ENCODE data around the gene LYPD6. TPM values are rescaled to one million over a fixed set of nuclear protein-coding genes. Genes with fewer than 3 reads are reported as not detected.

LYPD6 gene
- total and polyA plus RNA-seq, 9 of the 15 experiments (the other 6 are each of a cell fraction or from before 2014, with no cell fraction given), result not detected

DNA sequence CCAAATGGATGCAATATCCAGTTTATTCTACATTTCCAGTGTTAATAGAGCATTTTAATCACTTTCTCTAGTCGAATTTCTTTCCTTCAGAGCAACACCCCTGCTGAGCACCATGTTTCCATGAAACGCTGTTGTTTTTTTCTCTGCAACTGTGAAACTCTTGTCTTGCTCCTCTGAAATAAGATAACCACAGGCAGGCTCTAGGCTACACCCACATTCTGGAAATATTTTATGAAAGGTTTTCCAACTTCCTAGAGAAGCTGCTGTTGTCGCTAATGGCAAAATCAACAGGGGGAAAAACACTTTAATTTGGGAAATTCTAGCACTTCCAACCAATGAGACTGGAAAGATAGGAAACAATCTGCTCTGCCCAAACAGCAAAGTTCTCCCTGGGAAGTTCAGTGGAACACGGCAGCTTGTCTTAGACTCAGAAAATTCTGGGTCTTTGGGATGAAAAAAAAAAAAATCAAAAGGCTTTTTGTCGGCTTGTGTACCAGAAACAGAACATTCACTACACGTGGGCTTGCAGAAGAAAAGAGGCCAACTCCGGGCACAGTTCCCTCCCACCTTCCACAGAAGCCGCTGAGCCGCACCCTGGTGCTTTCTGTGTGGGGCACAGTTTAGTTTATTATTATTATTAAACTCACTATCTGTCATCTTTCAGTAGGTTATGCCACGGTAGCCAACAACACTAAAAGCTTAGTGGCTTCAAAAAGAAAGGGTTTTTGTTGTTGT lies 158.5 kb downstream of the LYPD6 start:
- Histone ChIP-seq H3K27me3 (ENCODE audit: control insufficient read depth in 2 of 2, insufficient read depth in 2 of 2, low read length in 2 of 2) (peaks cover 0 to 5% of the 10 kb centered on the region in 2 experiments; a peak in 2 of 5 replicates), H4K20me1 (replicated peaks; ENCODE audit: control insufficient read depth, insufficient read depth, low read length) (no peaks in the 10 kb centered on the region), H3K9ac (ENCODE audit: insufficient read depth in 1 of 2, low read depth in 2 of 2, low read length in 2 of 2) (no peak overlapping the region), H3K4me2 (ENCODE audit: insufficient read depth, low read length) (no peak overlapping the region; the same call in 1 of the 2 replicates), H2AFZ (ENCODE audit: low read depth, low read length) (no peak overlapping the region), H3K36me3 (ENCODE audit: control insufficient read depth, insufficient read depth, low read length) (no peaks in the 10 kb centered on the region), H3K4me1 (replicated peaks in 1 of 2; ENCODE audit: control insufficient read depth in 2 of 2, insufficient read depth in 2 of 2, low read length in 2 of 2) (no peaks in the 10 kb centered on the region), H3K27ac (ENCODE audit: extremely low read depth, low read depth, low read length) (no peak overlapping the region), H3K9me1 (ENCODE audit: control insufficient read depth, insufficient read depth, low read length) (no peaks in the 10 kb centered on the region), H3K4me3 (no peak overlapping the region), H3K9me3 (replicated peaks; ENCODE audit: control insufficient read depth, insufficient read depth, low read depth, low read length) (no peaks in the 10 kb centered on the region; the same call in 1 of the 2 replicates), H3K79me2 (ENCODE audit: control insufficient read depth, insufficient read depth, low read length) (no peaks in the 10 kb centered on the region)
- CTCF ChIA-PET (ENCODE audit: low intra/inter-chr PET ratio), result no interaction called here
- DNase-seq (ENCODE audit: extremely low read depth in 1 of 4, low spot score in 3 of 4) (no peak), ATAC-seq (no peak), FAIRE-seq (no peak)
- TF ChIP-seq SNIP1 (IDR thresholded peaks at IDR 0.05; ENCODE audit: low read depth) (no peak), TARDBP (IDR thresholded peaks at IDR 0.05) (no peak), ETV6 (IDR thresholded peaks at IDR 0.05; ENCODE audit: borderline replicate concordance in 1 of 2, low read depth in 2 of 2, low read length in 1 of 2) (no peak), ETV6 (CRISPR knock-in tag; IDR thresholded peaks at IDR 0.05; ENCODE audit: borderline replicate concordance) (no peak), CHD2 (IDR thresholded peaks at IDR 0.05; ENCODE audit: low read depth, low read length) (no peak), POLR2A (conservative IDR thresholded peaks at IDR 0.05) (no peak), CBFA2T2 (conservative IDR thresholded peaks at IDR 0.05) (no peak), LARP7 (IDR thresholded peaks at IDR 0.05) (no peak)
- intact Hi-C loops (cut with micrococcal nuclease), result no loop called here
- POLR2A ChIA-PET, result interaction anchor here (0.5 to 0.6 kb wide), 2 partner anchors 267 to 769 kb away, joined by 4 read pairs; no protein-coding TSS in a partner anchor
- BruUV-seq (replicated peaks), result no TSS peak
- WGBS (ENCODE audit: insufficient coverage, low coverage, missing lambda C conversion rate), result 2% methylated on average over 10 of the region's 10 CpGs
- in situ Hi-C loops (cut with MboI), result no loop called here
